Activated B cell treated with CpG ODN at 0.5 μM for 24 hours (primary cell): Measurements from ENCODE around the gene DAD1. TPM values are rescaled to one million over a fixed set of nuclear protein-coding genes. Genes with fewer than 3 reads are reported as not detected.
A peak's percentile ranks its signal among the peaks of the same experiment; 100 is the strongest.

ENCODE experiments used
- ATAC-seq: fragments of 200-7000 bp; cut with Tn5 transposase; one replicate; pipeline ENCODE4 v1.10.0; 2021; ENCODE audit warnings: low read depth, mild to moderate bottlenecking, moderate library complexity
- CTCF ChIA-PET: fragments of 350-600 bp; sonication (Branson Sonifier 250); formaldehyde crosslinking; loops from one replicate; lab custom pipeline; 2021; ENCODE audit warnings: antibody characterized with exemption; lab: Charles Lee
- POLR2A ChIA-PET: fragments of 350-600 bp; sonication (Branson Sonifier 250); formaldehyde crosslinking; loops from one replicate; lab custom pipeline; 2021; ENCODE audit warnings: antibody characterized with exemption; lab: Charles Lee
- DNase-seq: peaks from one replicate; pipeline ENCODE4 v3.0.0; 2022
- H3K27ac Mint-ChIP-seq: one replicate; pipeline ENCODE4 v1.8.0; 2020; ENCODE audit warnings: mixed read lengths
- H3K27me3 Mint-ChIP-seq: one replicate; pipeline ENCODE4 v1.8.0; 2021; ENCODE audit warnings: mixed read lengths
- H3K36me3 Mint-ChIP-seq: one replicate; pipeline ENCODE4 v1.8.0; 2021; ENCODE audit warnings: low read depth, mixed read lengths
- H3K4me1 Mint-ChIP-seq: one replicate; pipeline ENCODE4 v1.8.0; 2021; ENCODE audit warnings: mixed read lengths
- H3K4me3 Mint-ChIP-seq: one replicate; pipeline ENCODE4 v1.8.0; 2020; ENCODE audit warnings: mild to moderate bottlenecking, mixed read lengths
- H3K9me3 Mint-ChIP-seq: one replicate; pipeline ENCODE4 v1.8.0; 2020; ENCODE audit warnings: mixed read lengths
- intact Hi-C: fragments of 100-400 bp; cut with micrococcal nuclease; formaldehyde crosslinking; loops from one replicate; pipeline ENCODE4 v1.15.1; 2024
- total RNA-seq: library from RNA; stranded (reverse); gene quantifications from 2 replicates; pipeline ENCODE4 v1.2.3, GENCODE V29; 2022
- TF ChIP-seq, protein P1 (sequence below): fragments of 200-600 bp; IDR thresholded peaks from one replicate; pipeline ENCODE4 v1.8.0; 2022; ENCODE audit warnings: antibody characterized with exemption, mild to moderate bottlenecking

The DAD1 gene
- total RNA-seq, 1 donor from 2014 or later: 123 TPM

DNA sequence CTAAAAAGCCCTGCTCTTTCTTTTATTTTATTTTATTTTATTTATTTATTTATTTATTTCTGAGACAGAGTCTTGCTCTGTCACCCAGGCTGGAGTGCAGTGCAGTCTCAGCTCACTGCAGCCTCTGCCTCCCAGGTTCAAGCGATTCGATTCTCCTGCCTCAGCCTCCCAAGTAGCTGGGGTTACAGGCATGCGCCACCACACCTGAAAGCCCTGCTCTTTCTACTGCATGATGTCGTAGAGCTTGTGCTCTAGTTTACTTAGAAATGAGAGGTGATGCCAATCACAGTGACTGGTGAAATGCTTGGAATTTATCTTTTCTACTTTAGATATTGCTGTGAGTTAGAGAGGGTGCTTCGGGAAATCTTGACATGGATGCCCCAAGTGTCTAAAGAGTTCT, 54.5 kb downstream of the DAD1 start:
- ChIA-PET POLR2A (interaction anchor here (0.6 to 5.4 kb wide), 6 partner anchors 10 to 27 kb away, joined by 3 to 89 read pairs (median 57); no protein-coding TSS in a partner anchor), CTCF (interaction anchor here (1.6 to 5.9 kb wide), 2 partner anchors 10 to 21 kb away, joined by 3 to 48 read pairs; no protein-coding TSS in a partner anchor)
- intact Hi-C loops: no loop called here
- Mint-ChIP-seq H3K27me3 (no peaks in the 10 kb centered on the region), H3K4me1 (peaks cover 91% of the 10 kb centered on the region), H3K4me3 (no peak overlapping the region), H3K36me3 (peaks cover 5% of the 10 kb centered on the region), H3K27ac (peak overlapping the region; percentile 63), H3K9me3 (no peaks in the 10 kb centered on the region)
- ATAC-seq (no peak), DNase-seq (no peak)
- TF ChIP-seq, protein P1, sequence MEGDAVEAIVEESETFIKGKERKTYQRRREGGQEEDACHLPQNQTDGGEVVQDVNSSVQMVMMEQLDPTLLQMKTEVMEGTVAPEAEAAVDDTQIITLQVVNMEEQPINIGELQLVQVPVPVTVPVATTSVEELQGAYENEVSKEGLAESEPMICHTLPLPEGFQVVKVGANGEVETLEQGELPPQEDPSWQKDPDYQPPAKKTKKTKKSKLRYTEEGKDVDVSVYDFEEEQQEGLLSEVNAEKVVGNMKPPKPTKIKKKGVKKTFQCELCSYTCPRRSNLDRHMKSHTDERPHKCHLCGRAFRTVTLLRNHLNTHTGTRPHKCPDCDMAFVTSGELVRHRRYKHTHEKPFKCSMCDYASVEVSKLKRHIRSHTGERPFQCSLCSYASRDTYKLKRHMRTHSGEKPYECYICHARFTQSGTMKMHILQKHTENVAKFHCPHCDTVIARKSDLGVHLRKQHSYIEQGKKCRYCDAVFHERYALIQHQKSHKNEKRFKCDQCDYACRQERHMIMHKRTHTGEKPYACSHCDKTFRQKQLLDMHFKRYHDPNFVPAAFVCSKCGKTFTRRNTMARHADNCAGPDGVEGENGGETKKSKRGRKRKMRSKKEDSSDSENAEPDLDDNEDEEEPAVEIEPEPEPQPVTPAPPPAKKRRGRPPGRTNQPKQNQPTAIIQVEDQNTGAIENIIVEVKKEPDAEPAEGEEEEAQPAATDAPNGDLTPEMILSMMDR: no peak

DNA sequence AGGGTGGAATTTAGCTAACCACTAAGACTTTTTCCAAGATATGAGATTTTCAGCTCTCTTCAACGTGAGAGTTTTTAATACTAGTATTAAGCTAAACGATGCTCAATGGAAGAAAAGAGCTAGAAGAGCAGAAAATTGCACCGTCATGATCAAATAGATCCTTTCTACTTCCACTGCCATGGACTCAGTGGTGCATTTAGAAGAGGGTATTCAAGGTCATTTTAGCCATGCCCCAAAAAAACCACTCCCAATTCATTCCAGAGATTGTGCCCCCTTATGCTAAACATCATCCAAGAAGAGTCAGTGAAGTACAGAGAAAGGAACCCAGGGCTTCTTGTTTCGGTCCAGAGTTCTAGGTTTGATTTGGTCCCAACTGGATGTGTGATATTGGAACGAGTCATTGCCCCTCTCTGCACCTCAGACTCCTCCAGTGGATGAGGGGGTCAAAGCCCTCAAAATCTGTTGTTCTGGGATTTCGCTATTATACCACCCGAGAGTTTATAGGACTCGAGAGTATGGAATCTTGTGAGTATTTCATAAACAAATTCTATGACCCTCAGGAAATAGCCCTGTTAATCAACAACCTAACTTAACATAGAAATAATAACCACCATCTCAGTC, 55.2 kb downstream of the DAD1 start:
- Mint-ChIP-seq H3K27ac (peak overlapping the region; percentile 93), H3K4me1 (peaks cover 84% of the 10 kb centered on the region), H3K4me3 (peak overlapping the region; percentile 80), H3K27me3 (no peaks in the 10 kb centered on the region), H3K36me3 (peaks cover 5% of the 10 kb centered on the region), H3K9me3 (no peaks in the 10 kb centered on the region)
- ChIA-PET CTCF (interaction anchor here (0.7 to 5.9 kb wide), 6 partner anchors 9 to 54 kb away, joined by 3 to 48 read pairs (median 3); no protein-coding TSS in a partner anchor), POLR2A (interaction anchor here (0.7 to 5.4 kb wide), 8 partner anchors 8 to 149 kb away, joined by 3 to 89 read pairs (median 36); no protein-coding TSS in a partner anchor)
- TF ChIP-seq, protein P1: no peak
- intact Hi-C loops: no loop called here
- DNase-seq (no peak), ATAC-seq (no peak)

DNA sequence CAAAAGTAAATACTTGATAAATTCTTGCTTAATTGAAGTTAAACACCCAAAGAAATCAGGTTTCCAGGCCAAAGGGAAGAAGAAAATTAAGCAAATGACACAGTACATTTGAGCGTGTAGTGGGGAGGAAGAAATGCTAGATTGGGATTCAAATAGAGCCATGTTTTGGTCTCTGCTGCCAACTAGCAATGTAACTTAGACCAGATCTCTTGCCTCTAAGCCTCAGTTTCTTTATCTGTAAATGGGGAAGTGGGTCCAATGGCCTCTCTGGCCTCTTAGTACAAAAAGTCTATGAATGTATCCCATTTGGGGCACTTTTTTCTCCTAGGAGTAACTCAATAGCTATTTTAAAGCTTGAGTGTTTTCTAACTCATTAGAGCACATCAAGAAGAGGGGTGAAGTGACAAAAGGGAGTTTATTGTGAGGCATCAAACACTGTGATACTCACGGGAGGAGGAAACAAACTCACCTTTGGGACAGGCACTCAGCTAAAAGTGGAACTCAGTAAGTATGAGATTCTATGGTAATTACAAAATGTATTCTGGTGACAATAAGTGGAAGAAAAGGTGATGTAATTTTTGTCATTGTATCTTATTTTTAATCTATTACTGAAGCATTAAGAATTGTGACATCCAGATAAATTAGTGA, 55.8 kb downstream of the DAD1 start:
- peak overlapping the region; percentile 80 for H3K4me3 Mint-ChIP-seq
- peaks cover 79% of the 10 kb centered on the region for H3K4me1 Mint-ChIP-seq
- no peaks in the 10 kb centered on the region for H3K27me3 Mint-ChIP-seq
- intact Hi-C loops: no loop called here
- peaks cover 5% of the 10 kb centered on the region for H3K36me3 Mint-ChIP-seq
- H3K9me3 Mint-ChIP-seq: no peaks in the 10 kb centered on the region
- POLR2A ChIA-PET: interaction anchor here (0.7 to 5.4 kb wide), 14 partner anchors 8 to 149 kb away, joined by 3 to 89 read pairs (median 9); no protein-coding TSS in a partner anchor
- TF ChIP-seq, protein P1: no peak
- peak overlapping the region; percentile 93 for H3K27ac Mint-ChIP-seq
- DNase-seq: no peak
- CTCF ChIA-PET: interaction anchor here (0.7 to 5.9 kb wide), 9 partner anchors 8 to 148 kb away, joined by 3 to 48 read pairs (median 3); no protein-coding TSS in a partner anchor
- ATAC-seq: no peak

DNA sequence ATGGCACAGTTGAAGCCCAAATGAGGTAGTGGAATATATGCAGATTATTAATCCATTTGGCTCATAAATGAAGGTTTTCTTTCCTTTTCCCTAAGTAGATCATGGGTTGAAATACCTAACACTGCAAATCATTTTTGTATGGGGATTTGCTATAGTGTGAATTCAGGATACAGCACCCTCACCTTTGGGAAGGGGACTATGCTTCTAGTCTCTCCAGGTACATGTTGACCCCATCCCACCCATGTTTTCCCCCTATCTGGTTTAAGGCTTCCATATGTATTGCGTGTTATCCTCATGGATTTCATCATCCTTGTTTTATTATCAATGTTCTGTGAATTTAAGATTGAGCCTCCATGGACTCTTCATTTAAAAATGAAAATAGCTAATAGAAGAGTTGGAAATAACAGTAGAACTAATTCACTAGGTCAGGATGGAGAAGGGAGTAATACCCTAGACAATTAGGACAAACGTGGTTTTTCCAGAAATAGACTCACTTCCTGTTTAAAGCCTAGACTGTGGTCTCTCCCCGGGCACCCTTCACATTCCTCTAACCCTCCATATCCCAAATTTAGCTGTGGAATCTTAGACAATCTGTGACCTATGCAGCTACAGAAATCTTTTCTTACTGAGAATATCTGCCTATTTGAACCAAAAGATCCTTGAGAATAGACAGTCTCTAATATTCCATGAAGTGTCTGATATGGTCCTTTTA, 56.5 kb downstream of the DAD1 start:
- intact Hi-C loops: no loop called here
- peaks cover 5% of the 10 kb centered on the region for H3K36me3 Mint-ChIP-seq
- H3K9me3 Mint-ChIP-seq: no peaks in the 10 kb centered on the region
- H3K4me3 Mint-ChIP-seq: peak overlapping the region; percentile 80
- no peak for DNase-seq
- CTCF ChIA-PET: interaction anchor here (0.9 to 5.9 kb wide), 11 partner anchors 8 to 148 kb away, joined by 3 to 48 read pairs (median 4); no protein-coding TSS in a partner anchor
- TF ChIP-seq, protein P1: no peak
- POLR2A ChIA-PET: interaction anchor here (0.6 to 5.4 kb wide), 20 partner anchors 8 to 417 kb away, joined by 3 to 89 read pairs (median 6); no protein-coding TSS in a partner anchor
- H3K4me1 Mint-ChIP-seq: peaks cover 76% of the 10 kb centered on the region
- no peak for ATAC-seq
- no peaks in the 10 kb centered on the region for H3K27me3 Mint-ChIP-seq
- peak overlapping the region; percentile 93 for H3K27ac Mint-ChIP-seq
